HEK293 (cell line): Measurements from ENCODE around the gene RTCB.

Experiments
- CTCF ChIA-PET: fragments of 350-600 bp; formaldehyde crosslinking; extraction: SDS; loops from one replicate; lab custom pipeline; 2021; ENCODE audit warnings: antibody characterized with exemption; lab: Yijun Ruan, JAX
- POLR2A ChIA-PET: fragments of 300-600 bp; formaldehyde crosslinking; extraction: SDS; loops from one replicate; lab custom pipeline; 2020; ENCODE audit warnings: antibody characterized with exemption, inconsistent platforms; lab: Yijun Ruan, JAX
- H3K27ac ChIP-seq: fragments of 200-500 bp; sonication (Bioruptor generic); 2 replicates; pipeline ENCODE4 v1.5.1; 2014; ENCODE audit warnings: low read depth, low read length, control low read depth, inconsistent platforms; ENCODE audit errors: extremely low read depth
- H3K36me3 ChIP-seq, 2 experiments: fragments of 200-500 bp in 1 of 2; sonication (Bioruptor generic) in 1 of 2; 1 replicate in 1 of 2; 2 replicates in 1 of 2; pipeline ENCODE4 v1.5.1; 2014 to 2017; ENCODE audit warnings: inconsistent platforms in 2 of 2, low read length in 2 of 2; ENCODE audit not compliant: control insufficient read depth in 2 of 2, insufficient read depth in 1 of 2
- H3K4me1 ChIP-seq: fragments of 200-500 bp; sonication (Bioruptor generic); 2 replicates; pipeline ENCODE4 v1.5.1; 2014; ENCODE audit warnings: mild to moderate bottlenecking, low read length, inconsistent platforms; ENCODE audit not compliant: control insufficient read depth, insufficient read depth
- H3K4me3 ChIP-seq: 2 replicates; pipeline ENCODE4 v1.5.1; 2011; ENCODE audit warnings: low read depth, mild to moderate bottlenecking, control low read depth, low read length, moderate library complexity
- H3K9me3 ChIP-seq: fragments of 200-500 bp; sonication (Bioruptor generic); 2 replicates; pipeline ENCODE4 v1.5.1; 2014; ENCODE audit warnings: low read depth, low read length, inconsistent platforms; ENCODE audit not compliant: control insufficient read depth, insufficient read depth
- GLI2 ChIP-seq: fragments of 450-650 bp; formaldehyde crosslinking; IDR thresholded peaks from 2 replicates; pipeline ENCODE4; 2017; ENCODE audit warnings: missing biosample characterization, missing genetic modification characterization, low read depth, borderline replicate concordance
- GLIS1 ChIP-seq: fragments of 450-650 bp; formaldehyde crosslinking; IDR thresholded peaks from 2 replicates; pipeline ENCODE4 v1.5.1; 2016; ENCODE audit warnings: missing biosample characterization, missing genetic modification characterization
- MEIS1 ChIP-seq: sonication (generic); formaldehyde crosslinking; IDR thresholded peaks from 2 replicates; pipeline ENCODE4 v1.8.1; 2022; ENCODE audit warnings: missing genetic modification reagents, mild to moderate bottlenecking, borderline replicate concordance
- ZBTB20 ChIP-seq: fragments of 450-650 bp; formaldehyde crosslinking; IDR thresholded peaks from 2 replicates; pipeline ENCODE4 v1.5.1; 2016; ENCODE audit warnings: missing biosample characterization, missing genetic modification characterization
- ZNF280C ChIP-seq: fragments of 450-650 bp; formaldehyde crosslinking; IDR thresholded peaks from 2 replicates; pipeline ENCODE4 v1.5.1; 2016; ENCODE audit warnings: missing biosample characterization, missing genetic modification characterization
- ZNF416 ChIP-seq: fragments of 450-650 bp; formaldehyde crosslinking; IDR thresholded peaks from 2 replicates; pipeline ENCODE4 v1.5.1; 2016; ENCODE audit warnings: missing biosample characterization, missing genetic modification characterization
- ZNF596 ChIP-seq: fragments of 450-650 bp; IDR thresholded peaks from 2 replicates; pipeline ENCODE4 v1.5.0; 2018; ENCODE audit warnings: missing biosample characterization, mild to moderate bottlenecking, missing genetic modification characterization, moderate library complexity
- ZNF610 ChIP-seq: fragments of 450-650 bp; formaldehyde crosslinking; IDR thresholded peaks from 2 replicates; pipeline ENCODE4 v1.5.1; 2016; ENCODE audit warnings: missing biosample characterization, missing genetic modification characterization, borderline replicate concordance

The RTCB gene

DNA sequence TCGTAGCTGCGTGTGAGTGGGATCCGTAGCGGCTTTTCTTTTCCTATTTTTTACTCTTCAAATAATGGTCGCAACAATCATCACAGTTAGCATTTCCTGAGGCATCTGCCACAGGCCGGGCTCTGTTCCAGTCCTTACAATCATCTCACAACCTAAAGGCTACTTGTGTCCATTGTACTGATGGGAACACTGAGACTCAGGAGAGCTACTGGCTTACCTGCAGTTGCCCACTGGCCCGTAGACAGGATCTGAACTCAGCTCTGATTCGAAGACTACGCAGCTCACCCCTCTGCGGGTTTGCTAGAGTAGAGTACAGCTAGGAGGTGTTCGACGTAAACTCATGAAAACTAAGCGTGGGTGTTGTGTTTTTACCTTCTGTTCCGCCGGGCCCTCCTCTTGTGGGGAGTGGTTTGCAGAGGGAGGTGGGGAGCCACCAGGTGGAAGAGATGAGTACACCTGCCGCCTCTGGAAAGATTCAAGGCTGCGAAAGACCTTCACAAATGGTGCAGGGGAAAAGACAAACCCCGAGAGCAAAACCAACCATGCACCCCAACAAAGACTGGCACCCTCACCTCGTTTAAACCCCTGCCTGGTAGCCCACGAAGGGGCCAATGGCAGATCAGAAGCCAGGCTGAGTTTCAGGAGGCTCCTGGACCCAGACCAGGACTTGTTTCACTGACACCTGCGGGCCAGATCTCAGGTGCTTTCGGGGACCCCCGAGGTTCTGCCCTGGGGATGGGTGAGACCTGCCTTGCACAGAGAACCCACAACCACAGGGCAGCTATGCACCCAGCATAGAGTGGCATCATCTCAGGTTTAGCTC is 72.6 kb downstream of the RTCB start:
- Histone ChIP-seq H3K27ac (no peak overlapping the region), H3K36me3 (no peaks in the 10 kb centered on the region), H3K4me3 (no peak overlapping the region), H3K9me3 (no peaks in the 10 kb centered on the region), H3K4me1 (no peaks in the 10 kb centered on the region)
- CTCF ChIA-PET: interaction anchor here (0.7 kb wide), 1 partner anchor 219 kb away, joined by 3 read pairs; no protein-coding TSS in a partner anchor
- TF ChIP-seq ZNF416 (tag by site-specific recombination): no peak
- TF ChIP-seq MEIS1 (CRISPR knock-in tag): no peak
- no peak for TF ChIP-seq ZNF596
- TF ChIP-seq ZNF280C (tag by site-specific recombination): no peak
- TF ChIP-seq ZBTB20: no peak
- POLR2A ChIA-PET: no interaction called here

DNA sequence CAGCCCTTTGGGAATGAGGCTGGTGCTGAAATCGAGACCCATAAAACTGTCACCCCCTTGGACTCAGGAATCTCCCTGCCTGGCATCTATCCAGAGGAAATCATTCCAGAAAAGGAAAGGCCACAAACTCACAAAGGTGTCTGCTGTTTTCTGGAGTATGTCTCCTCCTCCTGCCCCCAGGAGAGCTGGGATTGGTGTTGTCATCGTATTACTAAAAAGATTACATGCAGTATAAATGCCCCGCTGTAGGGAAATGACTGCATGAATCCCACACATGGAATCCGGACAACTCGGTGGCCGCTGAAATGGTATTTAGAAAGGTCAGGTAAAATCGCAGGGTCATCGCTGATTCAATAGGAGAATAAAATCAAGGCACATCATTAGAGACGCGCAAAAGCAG is 73.3 kb downstream of the RTCB start:
- Histone ChIP-seq H3K4me3 (no peak overlapping the region), H3K36me3 (no peaks in the 10 kb centered on the region), H3K4me1 (no peaks in the 10 kb centered on the region), H3K9me3 (no peaks in the 10 kb centered on the region), H3K27ac (no peak overlapping the region)
- CTCF ChIA-PET: interaction anchor here (0.7 kb wide), 1 partner anchor 219 kb away, joined by 3 read pairs; no protein-coding TSS in a partner anchor
- POLR2A ChIA-PET: no interaction called here
- peak; percentile 79 for TF ChIP-seq GLIS1 (tag by site-specific recombination)
- no peak for TF ChIP-seq GLI2 (tag by site-specific recombination)
- no peak for TF ChIP-seq ZNF610 (tag by site-specific recombination)
